ENCODE measurements around the gene PTPRD.

- TF ChIP-seq CTCF (IDR thresholded peaks at IDR 0.05): no peak
- TF ChIP-seq ZNF138 (CRISPR knock-in tag; conservative IDR thresholded peaks at IDR 0.05): no peak
- no peak for TF ChIP-seq PRDM15 (CRISPR knock-in tag; IDR thresholded peaks at IDR 0.05)
- TF ChIP-seq USF2 (CRISPR knock-in tag; IDR thresholded peaks at IDR 0.05): no peak
- TF ChIP-seq ZBTB21 (CRISPR knock-in tag; IDR thresholded peaks at IDR 0.05; ENCODE audit: borderline replicate concordance): no peak
- TF ChIP-seq ZNF121 (CRISPR knock-in tag; IDR thresholded peaks at IDR 0.05): no peak
- TF ChIP-seq ZBTB43 (CRISPR knock-in tag; IDR thresholded peaks at IDR 0.05): no peak
- TF ChIP-seq ATF1 (CRISPR knock-in tag; IDR thresholded peaks at IDR 0.05): no peak
- no peak for TF ChIP-seq ERG (CRISPR knock-in tag; IDR thresholded peaks at IDR 0.05)
- no peak for TF ChIP-seq GABPB1 (CRISPR knock-in tag; IDR thresholded peaks at IDR 0.05)
- TF ChIP-seq JUN (CRISPR knock-in tag; IDR thresholded peaks at IDR 0.05): no peak
- no peak for TF ChIP-seq GRHL2 (CRISPR knock-in tag; IDR thresholded peaks at IDR 0.05; ENCODE audit: insufficient replicate concordance, severe bottlenecking)
These were observed 997.7 kb downstream of the PTPRD start for GRCh38 chr9:9615086-9615485.
